HCT116 (cell line): Measurements from ENCODE around the gene WDR59.

Experiments
- CEBPB ChIP-seq: IDR thresholded peaks from 2 replicates; pipeline ENCODE4 v1.6.1; 2012; ENCODE audit warnings: low read depth
- EGR1 ChIP-seq: IDR thresholded peaks from 2 replicates; pipeline ENCODE4 v1.6.1; 2012; ENCODE audit warnings: low read depth
- EZH2 ChIP-seq: fragments of 200-600 bp; sonication (generic); IDR thresholded peaks from 2 replicates; pipeline ENCODE4 v1.6.1; 2017; ENCODE audit warnings: antibody characterized with exemption, mixed run types
- JUND ChIP-seq: IDR thresholded peaks from 2 replicates; pipeline ENCODE4 v1.6.1; 2012
- POLR2A ChIP-seq: IDR thresholded peaks from 2 replicates; pipeline ENCODE4 v1.7.0; 2011; ENCODE audit warnings: borderline replicate concordance; ENCODE audit not compliant: insufficient read depth, insufficient read length; ENCODE audit errors: extremely low read depth
- POLR2AphosphoS5 ChIP-seq: IDR thresholded peaks from 2 replicates; pipeline ENCODE4 v1.6.1; 2011; ENCODE audit warnings: mild to moderate bottlenecking, low read depth, low read length, moderate library complexity
- YY1 ChIP-seq: IDR thresholded peaks from 2 replicates; pipeline ENCODE4 v1.6.1; 2011; ENCODE audit warnings: low read length, low read depth, moderate library complexity, mild to moderate bottlenecking; ENCODE audit not compliant: insufficient replicate concordance; ENCODE audit errors: extremely low read depth
- TF ChIP-seq, protein P1 (sequence below), 3 experiments: fragments of 200-600 bp in 1 of 3; sonication (generic) in 1 of 3; IDR thresholded peaks in 2 of 3; conservative IDR thresholded peaks in 1 of 3; 2 replicates each; pipeline ENCODE4 v1.5.1; 2012 to 2017; ENCODE audit warnings: low read depth in 2 of 3, low read length in 2 of 3, antibody characterized with exemption in 1 of 3, borderline replicate concordance in 1 of 3, control low read depth in 1 of 3, mild to moderate bottlenecking in 1 of 3, mixed read lengths in 1 of 3, mixed run types in 1 of 3, moderate library complexity in 1 of 3; ENCODE audit not compliant: insufficient read depth in 1 of 3
- TF ChIP-seq, protein P2 (sequence below): IDR thresholded peaks from 2 replicates; pipeline ENCODE4 v1.6.1; 2012; ENCODE audit warnings: low read depth
- TF ChIP-seq, protein P3 (sequence below): IDR thresholded peaks from 2 replicates; pipeline ENCODE4 v1.6.1; 2011; ENCODE audit warnings: mild to moderate bottlenecking, low read length, moderate library complexity; ENCODE audit not compliant: insufficient replicate concordance; ENCODE audit errors: extremely low read depth
- TF ChIP-seq, protein P4 (sequence below): IDR thresholded peaks from 2 replicates; pipeline ENCODE4 v1.6.1; 2012

DNA sequence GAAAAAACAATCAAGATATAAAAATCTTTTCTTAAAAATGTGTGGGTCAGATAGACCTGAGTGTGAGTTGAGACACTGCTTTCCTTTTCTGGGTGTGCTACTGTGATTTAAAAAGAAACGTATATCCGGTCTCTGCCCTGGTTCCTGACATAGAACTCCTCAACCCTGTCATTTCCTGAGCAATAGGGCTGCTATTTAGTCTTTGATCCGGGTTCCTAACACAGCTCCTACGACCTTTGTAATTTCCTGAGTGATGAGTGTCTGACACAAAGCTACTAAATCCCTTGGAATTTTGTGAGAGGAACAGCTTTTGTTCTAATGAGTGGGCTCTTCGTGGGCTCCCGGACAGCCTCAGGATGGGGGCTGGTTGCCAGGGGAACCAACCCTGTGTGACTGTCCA, 116.4 kb downstream of the WDR59 start:
- TF ChIP-seq, protein P1, sequence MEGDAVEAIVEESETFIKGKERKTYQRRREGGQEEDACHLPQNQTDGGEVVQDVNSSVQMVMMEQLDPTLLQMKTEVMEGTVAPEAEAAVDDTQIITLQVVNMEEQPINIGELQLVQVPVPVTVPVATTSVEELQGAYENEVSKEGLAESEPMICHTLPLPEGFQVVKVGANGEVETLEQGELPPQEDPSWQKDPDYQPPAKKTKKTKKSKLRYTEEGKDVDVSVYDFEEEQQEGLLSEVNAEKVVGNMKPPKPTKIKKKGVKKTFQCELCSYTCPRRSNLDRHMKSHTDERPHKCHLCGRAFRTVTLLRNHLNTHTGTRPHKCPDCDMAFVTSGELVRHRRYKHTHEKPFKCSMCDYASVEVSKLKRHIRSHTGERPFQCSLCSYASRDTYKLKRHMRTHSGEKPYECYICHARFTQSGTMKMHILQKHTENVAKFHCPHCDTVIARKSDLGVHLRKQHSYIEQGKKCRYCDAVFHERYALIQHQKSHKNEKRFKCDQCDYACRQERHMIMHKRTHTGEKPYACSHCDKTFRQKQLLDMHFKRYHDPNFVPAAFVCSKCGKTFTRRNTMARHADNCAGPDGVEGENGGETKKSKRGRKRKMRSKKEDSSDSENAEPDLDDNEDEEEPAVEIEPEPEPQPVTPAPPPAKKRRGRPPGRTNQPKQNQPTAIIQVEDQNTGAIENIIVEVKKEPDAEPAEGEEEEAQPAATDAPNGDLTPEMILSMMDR (IDR thresholded peaks at IDR 0.05 in 2 of 3, conservative IDR thresholded peaks at IDR 0.05 in 1 of 3; ENCODE audit: borderline replicate concordance in 1 of 3, insufficient read depth in 1 of 3, low read depth in 2 of 3, low read length in 2 of 3), result no peak
- TF ChIP-seq POLR2A (no peak), CEBPB (no peak), EGR1 (no peak), EZH2 (no peak), JUND (no peak), POLR2AphosphoS5 (no peak), YY1 (no peak)
- TF ChIP-seq, protein P2, sequence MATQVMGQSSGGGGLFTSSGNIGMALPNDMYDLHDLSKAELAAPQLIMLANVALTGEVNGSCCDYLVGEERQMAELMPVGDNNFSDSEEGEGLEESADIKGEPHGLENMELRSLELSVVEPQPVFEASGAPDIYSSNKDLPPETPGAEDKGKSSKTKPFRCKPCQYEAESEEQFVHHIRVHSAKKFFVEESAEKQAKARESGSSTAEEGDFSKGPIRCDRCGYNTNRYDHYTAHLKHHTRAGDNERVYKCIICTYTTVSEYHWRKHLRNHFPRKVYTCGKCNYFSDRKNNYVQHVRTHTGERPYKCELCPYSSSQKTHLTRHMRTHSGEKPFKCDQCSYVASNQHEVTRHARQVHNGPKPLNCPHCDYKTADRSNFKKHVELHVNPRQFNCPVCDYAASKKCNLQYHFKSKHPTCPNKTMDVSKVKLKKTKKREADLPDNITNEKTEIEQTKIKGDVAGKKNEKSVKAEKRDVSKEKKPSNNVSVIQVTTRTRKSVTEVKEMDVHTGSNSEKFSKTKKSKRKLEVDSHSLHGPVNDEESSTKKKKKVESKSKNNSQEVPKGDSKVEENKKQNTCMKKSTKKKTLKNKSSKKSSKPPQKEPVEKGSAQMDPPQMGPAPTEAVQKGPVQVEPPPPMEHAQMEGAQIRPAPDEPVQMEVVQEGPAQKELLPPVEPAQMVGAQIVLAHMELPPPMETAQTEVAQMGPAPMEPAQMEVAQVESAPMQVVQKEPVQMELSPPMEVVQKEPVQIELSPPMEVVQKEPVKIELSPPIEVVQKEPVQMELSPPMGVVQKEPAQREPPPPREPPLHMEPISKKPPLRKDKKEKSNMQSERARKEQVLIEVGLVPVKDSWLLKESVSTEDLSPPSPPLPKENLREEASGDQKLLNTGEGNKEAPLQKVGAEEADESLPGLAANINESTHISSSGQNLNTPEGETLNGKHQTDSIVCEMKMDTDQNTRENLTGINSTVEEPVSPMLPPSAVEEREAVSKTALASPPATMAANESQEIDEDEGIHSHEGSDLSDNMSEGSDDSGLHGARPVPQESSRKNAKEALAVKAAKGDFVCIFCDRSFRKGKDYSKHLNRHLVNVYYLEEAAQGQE, result no peak
- TF ChIP-seq, protein P3, sequence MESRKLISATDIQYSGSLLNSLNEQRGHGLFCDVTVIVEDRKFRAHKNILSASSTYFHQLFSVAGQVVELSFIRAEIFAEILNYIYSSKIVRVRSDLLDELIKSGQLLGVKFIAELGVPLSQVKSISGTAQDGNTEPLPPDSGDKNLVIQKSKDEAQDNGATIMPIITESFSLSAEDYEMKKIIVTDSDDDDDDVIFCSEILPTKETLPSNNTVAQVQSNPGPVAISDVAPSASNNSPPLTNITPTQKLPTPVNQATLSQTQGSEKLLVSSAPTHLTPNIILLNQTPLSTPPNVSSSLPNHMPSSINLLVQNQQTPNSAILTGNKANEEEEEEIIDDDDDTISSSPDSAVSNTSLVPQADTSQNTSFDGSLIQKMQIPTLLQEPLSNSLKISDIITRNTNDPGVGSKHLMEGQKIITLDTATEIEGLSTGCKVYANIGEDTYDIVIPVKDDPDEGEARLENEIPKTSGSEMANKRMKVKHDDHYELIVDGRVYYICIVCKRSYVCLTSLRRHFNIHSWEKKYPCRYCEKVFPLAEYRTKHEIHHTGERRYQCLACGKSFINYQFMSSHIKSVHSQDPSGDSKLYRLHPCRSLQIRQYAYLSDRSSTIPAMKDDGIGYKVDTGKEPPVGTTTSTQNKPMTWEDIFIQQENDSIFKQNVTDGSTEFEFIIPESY, result no peak
- TF ChIP-seq, protein P4, sequence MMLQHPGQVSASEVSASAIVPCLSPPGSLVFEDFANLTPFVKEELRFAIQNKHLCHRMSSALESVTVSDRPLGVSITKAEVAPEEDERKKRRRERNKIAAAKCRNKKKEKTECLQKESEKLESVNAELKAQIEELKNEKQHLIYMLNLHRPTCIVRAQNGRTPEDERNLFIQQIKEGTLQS, result no peak
